ENCODE measurements around the gene BAIAP3. TPM values are rescaled to one million over a fixed set of nuclear protein-coding genes. Genes with fewer than 3 reads are reported as not detected.

The BAIAP3 gene
- polyA plus RNA-seq, 1 donor from 2014 or later, result 65.2 TPM

DNA sequence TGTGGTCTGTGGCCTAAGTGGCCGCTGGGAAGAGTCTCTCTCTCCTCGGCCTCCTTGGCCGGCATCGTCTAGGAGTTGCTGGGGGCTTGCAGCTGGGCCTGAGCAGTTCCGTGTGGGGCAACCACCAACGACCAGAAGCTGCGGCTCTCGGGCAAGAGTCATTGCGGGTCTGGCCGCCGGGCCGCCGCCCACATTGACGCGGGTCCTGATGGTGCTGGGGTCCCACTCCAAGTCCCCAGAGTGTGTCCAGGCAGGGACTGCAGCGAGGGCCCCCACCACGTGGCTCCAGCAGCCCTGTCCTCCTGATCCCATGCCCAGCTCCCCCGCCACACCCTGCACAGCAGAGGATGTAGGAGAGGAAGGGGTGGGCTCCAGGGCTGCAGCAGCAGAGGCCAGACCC is 50.1 kb downstream of the BAIAP3 start:
- H3K9me2 ChIP-seq (ENCODE audit: insufficient read depth, low read length), result no peaks in the 10 kb centered on the region
- H3K27ac ChIP-seq (ENCODE audit: low read length), result no peak overlapping the region
- no peaks in the 10 kb centered on the region for H3K27me3 ChIP-seq (ENCODE audit: insufficient read depth, low read depth, low read length)
- H3K36me3 ChIP-seq (ENCODE audit: insufficient read depth, low read length), result no peaks in the 10 kb centered on the region
- no peak overlapping the region for H3K4me2 ChIP-seq (ENCODE audit: low read length)
- no peaks in the 10 kb centered on the region for H4K20me1 ChIP-seq (ENCODE audit: insufficient read depth)
- no peaks in the 10 kb centered on the region for H3K9me3 ChIP-seq (ENCODE audit: low read length)
- H3K4me3 ChIP-seq (ENCODE audit: low read length), result no peak overlapping the region
- no peaks in the 10 kb centered on the region for H3F3A ChIP-seq (ENCODE audit: insufficient read depth, low read length, poor library complexity, severe bottlenecking)
- no peak overlapping the region for H3K9ac ChIP-seq (ENCODE audit: low read length)
- no peaks in the 10 kb centered on the region for H3K79me2 ChIP-seq (replicated peaks; ENCODE audit: insufficient read depth, low read length)
- no peak overlapping the region for H2AFZ ChIP-seq (ENCODE audit: low read depth, low read length)
- TF ChIP-seq EP300 (conservative IDR thresholded peaks at IDR 0.05; ENCODE audit: poor library complexity, severe bottlenecking) (no peak), RAD21 (conservative IDR thresholded peaks at IDR 0.05) (no peak), SMC3 (conservative IDR thresholded peaks at IDR 0.05; ENCODE audit: poor library complexity) (no peak), POLR2AphosphoS5 (IDR thresholded peaks at IDR 0.05) (no peak), EZH2 (IDR thresholded peaks at IDR 0.05; ENCODE audit: borderline replicate concordance, insufficient read depth, low read length, poor library complexity, severe bottlenecking) (no peak), MXI1 (conservative IDR thresholded peaks at IDR 0.05; ENCODE audit: poor library complexity, severe bottlenecking) (no peak), TAF1 (IDR thresholded peaks at IDR 0.05; ENCODE audit: low read depth) (no peak)
- TF ChIP-seq, protein P1, sequence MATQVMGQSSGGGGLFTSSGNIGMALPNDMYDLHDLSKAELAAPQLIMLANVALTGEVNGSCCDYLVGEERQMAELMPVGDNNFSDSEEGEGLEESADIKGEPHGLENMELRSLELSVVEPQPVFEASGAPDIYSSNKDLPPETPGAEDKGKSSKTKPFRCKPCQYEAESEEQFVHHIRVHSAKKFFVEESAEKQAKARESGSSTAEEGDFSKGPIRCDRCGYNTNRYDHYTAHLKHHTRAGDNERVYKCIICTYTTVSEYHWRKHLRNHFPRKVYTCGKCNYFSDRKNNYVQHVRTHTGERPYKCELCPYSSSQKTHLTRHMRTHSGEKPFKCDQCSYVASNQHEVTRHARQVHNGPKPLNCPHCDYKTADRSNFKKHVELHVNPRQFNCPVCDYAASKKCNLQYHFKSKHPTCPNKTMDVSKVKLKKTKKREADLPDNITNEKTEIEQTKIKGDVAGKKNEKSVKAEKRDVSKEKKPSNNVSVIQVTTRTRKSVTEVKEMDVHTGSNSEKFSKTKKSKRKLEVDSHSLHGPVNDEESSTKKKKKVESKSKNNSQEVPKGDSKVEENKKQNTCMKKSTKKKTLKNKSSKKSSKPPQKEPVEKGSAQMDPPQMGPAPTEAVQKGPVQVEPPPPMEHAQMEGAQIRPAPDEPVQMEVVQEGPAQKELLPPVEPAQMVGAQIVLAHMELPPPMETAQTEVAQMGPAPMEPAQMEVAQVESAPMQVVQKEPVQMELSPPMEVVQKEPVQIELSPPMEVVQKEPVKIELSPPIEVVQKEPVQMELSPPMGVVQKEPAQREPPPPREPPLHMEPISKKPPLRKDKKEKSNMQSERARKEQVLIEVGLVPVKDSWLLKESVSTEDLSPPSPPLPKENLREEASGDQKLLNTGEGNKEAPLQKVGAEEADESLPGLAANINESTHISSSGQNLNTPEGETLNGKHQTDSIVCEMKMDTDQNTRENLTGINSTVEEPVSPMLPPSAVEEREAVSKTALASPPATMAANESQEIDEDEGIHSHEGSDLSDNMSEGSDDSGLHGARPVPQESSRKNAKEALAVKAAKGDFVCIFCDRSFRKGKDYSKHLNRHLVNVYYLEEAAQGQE (IDR thresholded peaks at IDR 0.05; ENCODE audit: borderline replicate concordance), result no peak
- TF ChIP-seq, protein P2, sequence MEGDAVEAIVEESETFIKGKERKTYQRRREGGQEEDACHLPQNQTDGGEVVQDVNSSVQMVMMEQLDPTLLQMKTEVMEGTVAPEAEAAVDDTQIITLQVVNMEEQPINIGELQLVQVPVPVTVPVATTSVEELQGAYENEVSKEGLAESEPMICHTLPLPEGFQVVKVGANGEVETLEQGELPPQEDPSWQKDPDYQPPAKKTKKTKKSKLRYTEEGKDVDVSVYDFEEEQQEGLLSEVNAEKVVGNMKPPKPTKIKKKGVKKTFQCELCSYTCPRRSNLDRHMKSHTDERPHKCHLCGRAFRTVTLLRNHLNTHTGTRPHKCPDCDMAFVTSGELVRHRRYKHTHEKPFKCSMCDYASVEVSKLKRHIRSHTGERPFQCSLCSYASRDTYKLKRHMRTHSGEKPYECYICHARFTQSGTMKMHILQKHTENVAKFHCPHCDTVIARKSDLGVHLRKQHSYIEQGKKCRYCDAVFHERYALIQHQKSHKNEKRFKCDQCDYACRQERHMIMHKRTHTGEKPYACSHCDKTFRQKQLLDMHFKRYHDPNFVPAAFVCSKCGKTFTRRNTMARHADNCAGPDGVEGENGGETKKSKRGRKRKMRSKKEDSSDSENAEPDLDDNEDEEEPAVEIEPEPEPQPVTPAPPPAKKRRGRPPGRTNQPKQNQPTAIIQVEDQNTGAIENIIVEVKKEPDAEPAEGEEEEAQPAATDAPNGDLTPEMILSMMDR (IDR thresholded peaks at IDR 0.05; ENCODE audit: poor library complexity, severe bottlenecking), result no peak

GRCh38 chr16:1385232-1385631 is 51.8 kb downstream of the BAIAP3 start:
- Histone ChIP-seq H3K9me3 (ENCODE audit: low read length) (no peaks in the 10 kb centered on the region), H3K4me2 (ENCODE audit: low read length) (no peak overlapping the region), H3K27me3 (ENCODE audit: insufficient read depth, low read depth, low read length) (no peaks in the 10 kb centered on the region), H2AFZ (ENCODE audit: low read depth, low read length) (no peak overlapping the region), H3K79me2 (replicated peaks; ENCODE audit: insufficient read depth, low read length) (no peaks in the 10 kb centered on the region), H3K27ac (ENCODE audit: low read length) (no peak overlapping the region), H3K4me3 (ENCODE audit: low read length) (no peak overlapping the region), H4K20me1 (ENCODE audit: insufficient read depth) (no peaks in the 10 kb centered on the region), H3K9ac (ENCODE audit: low read length) (no peak overlapping the region), H3K9me2 (ENCODE audit: insufficient read depth, low read length) (no peaks in the 10 kb centered on the region), H3F3A (ENCODE audit: insufficient read depth, low read length, poor library complexity, severe bottlenecking) (no peaks in the 10 kb centered on the region), H3K36me3 (ENCODE audit: insufficient read depth, low read length) (no peaks in the 10 kb centered on the region)
- TF ChIP-seq EZH2 (IDR thresholded peaks at IDR 0.05; ENCODE audit: borderline replicate concordance, insufficient read depth, low read length, poor library complexity, severe bottlenecking), result no peak
- TF ChIP-seq, protein P1 (IDR thresholded peaks at IDR 0.05; ENCODE audit: borderline replicate concordance), result no peak
- TF ChIP-seq TAF1 (IDR thresholded peaks at IDR 0.05; ENCODE audit: low read depth), result no peak
- TF ChIP-seq, protein P2 (IDR thresholded peaks at IDR 0.05; ENCODE audit: poor library complexity, severe bottlenecking), result no peak
- TF ChIP-seq MXI1 (conservative IDR thresholded peaks at IDR 0.05; ENCODE audit: poor library complexity, severe bottlenecking), result no peak
- TF ChIP-seq RAD21 (conservative IDR thresholded peaks at IDR 0.05), result no peak
- TF ChIP-seq SMC3 (conservative IDR thresholded peaks at IDR 0.05; ENCODE audit: poor library complexity), result no peak
- no peak for TF ChIP-seq POLR2AphosphoS5 (IDR thresholded peaks at IDR 0.05)
- TF ChIP-seq EP300 (conservative IDR thresholded peaks at IDR 0.05; ENCODE audit: poor library complexity, severe bottlenecking), result no peak

All from neural cell (in vitro differentiated cells).